GM12878 (cell line): ENCODE measurements around the gene HNRNPCL4.
"Not testable (repeated sequence)": the region's sequence is repeated elsewhere in the genome, so short reads cannot be mapped to it uniquely, and the experiment has no call there.

Experiments
- CEBPB ChIP-seq, 2 experiments: fragments of 150-350 bp in 1 of 2; IDR thresholded peaks; 2 replicates each; pipeline ENCODE4 v1.6.1; 2012 to 2014; ENCODE audit warnings: low read depth in 2 of 2, low read length in 2 of 2, borderline replicate concordance in 1 of 2, inconsistent platforms in 1 of 2
- CREB1 ChIP-seq: IDR thresholded peaks from 2 replicates; pipeline ENCODE4 v1.6.1; 2012; ENCODE audit warnings: low read depth, mild to moderate bottlenecking, inconsistent platforms
- EP300 ChIP-seq, 2 experiments: fragments of 150-350 bp in 1 of 2; IDR thresholded peaks; 2 replicates each; pipeline ENCODE4 v1.6.1; 2011 to 2012; ENCODE audit warnings: low read depth in 2 of 2, low read length in 2 of 2, borderline replicate concordance in 1 of 2, improper control_type of control experiment in 1 of 2, inconsistent platforms in 1 of 2; ENCODE audit not compliant: control insufficient read depth in 1 of 2
- MTA3 ChIP-seq: IDR thresholded peaks from 2 replicates; pipeline ENCODE4 v1.6.1; 2012; ENCODE audit warnings: low read length, inconsistent platforms, borderline replicate concordance
- NBN ChIP-seq: fragments of 450-650 bp; IDR thresholded peaks from 2 replicates; pipeline ENCODE4 v1.6.1; 2016
- POLR2A ChIP-seq: IDR thresholded peaks from 2 replicates; pipeline ENCODE4 v1.6.1; 2011; ENCODE audit warnings: low read depth, mild to moderate bottlenecking, low read length
- RAD21 ChIP-seq: IDR thresholded peaks from 2 replicates; pipeline ENCODE4 v1.6.1; 2011; ENCODE audit warnings: mild to moderate bottlenecking, low read depth, low read length, moderate library complexity; ENCODE audit not compliant: insufficient read depth
- SRF ChIP-seq, 2 experiments: IDR thresholded peaks; 2 replicates each; pipeline ENCODE4 v1.6.1; 2011; ENCODE audit warnings: low read depth in 2 of 2, low read length in 2 of 2, mild to moderate bottlenecking in 1 of 2, moderate library complexity in 1 of 2
- TCF3 ChIP-seq: IDR thresholded peaks from 2 replicates; pipeline ENCODE4 v1.6.1; 2012; ENCODE audit warnings: low read depth, mild to moderate bottlenecking, low read length, borderline replicate concordance; ENCODE audit not compliant: insufficient read depth
- ZNF274 ChIP-seq: IDR thresholded peaks from one replicate; pipeline ENCODE4 v1.8.0; 2011; ENCODE audit not compliant: insufficient read length, insufficient read depth
- TF ChIP-seq, protein P1 (sequence below), 3 experiments: IDR thresholded peaks in 2 of 3; conservative IDR thresholded peaks in 1 of 3; 2 replicates each; pipeline ENCODE4 v1.5.1; 2011; ENCODE audit warnings: low read depth in 3 of 3, low read length in 3 of 3, mild to moderate bottlenecking in 3 of 3, control low read depth in 2 of 3, moderate library complexity in 2 of 3, inconsistent platforms in 1 of 3, mixed read lengths in 1 of 3; ENCODE audit not compliant: control insufficient read depth in 2 of 3, insufficient read depth in 1 of 3; ENCODE audit errors: extremely low read depth in 1 of 3
- TF ChIP-seq, protein P2 (sequence below): fragments of 450-650 bp; formaldehyde crosslinking; IDR thresholded peaks from 2 replicates; pipeline ENCODE4 v1.4.0; 2022; ENCODE audit warnings: mild to moderate bottlenecking, moderate library complexity
- TF ChIP-seq, protein P3 (sequence below): fragments of 450-650 bp; IDR thresholded peaks from 2 replicates; pipeline ENCODE4 v1.6.1; 2018; ENCODE audit warnings: mild to moderate bottlenecking, low read depth, moderate library complexity; ENCODE audit not compliant: partially characterized antibody

DNA sequence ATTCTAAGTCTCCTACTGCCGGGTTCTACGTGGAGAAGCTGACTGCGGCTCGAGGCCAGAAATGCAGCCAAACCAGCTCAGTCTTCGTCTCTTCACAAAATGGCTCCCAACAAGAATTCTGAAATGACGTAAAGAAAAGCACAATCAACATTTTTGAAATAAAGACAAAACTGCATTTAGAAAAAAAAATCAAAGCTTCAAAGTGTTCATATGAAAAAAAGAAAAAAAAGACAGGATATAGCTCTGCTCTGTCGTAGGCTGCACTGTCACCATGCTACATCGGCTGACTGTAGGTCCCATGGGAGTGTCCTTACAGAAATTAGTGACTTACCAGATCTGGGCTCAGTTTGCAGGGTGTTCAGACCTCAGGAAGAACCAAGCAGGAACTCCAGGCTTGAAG is at the start of gene HNRNPCL4:
- not testable (repeated sequence) for TF ChIP-seq SRF (IDR thresholded peaks at IDR 0.05; ENCODE audit: low read depth in 2 of 2, low read length in 2 of 2); CEBPB (IDR thresholded peaks at IDR 0.05; ENCODE audit: borderline replicate concordance in 1 of 2, low read depth in 2 of 2, low read length in 2 of 2); POLR2A; CREB1; ZNF274; MTA3; TCF3; EP300 (IDR thresholded peaks at IDR 0.05; ENCODE audit: borderline replicate concordance in 1 of 2, control insufficient read depth in 1 of 2, low read depth in 2 of 2, low read length in 2 of 2); RAD21; NBN
- TF ChIP-seq, protein P1, sequence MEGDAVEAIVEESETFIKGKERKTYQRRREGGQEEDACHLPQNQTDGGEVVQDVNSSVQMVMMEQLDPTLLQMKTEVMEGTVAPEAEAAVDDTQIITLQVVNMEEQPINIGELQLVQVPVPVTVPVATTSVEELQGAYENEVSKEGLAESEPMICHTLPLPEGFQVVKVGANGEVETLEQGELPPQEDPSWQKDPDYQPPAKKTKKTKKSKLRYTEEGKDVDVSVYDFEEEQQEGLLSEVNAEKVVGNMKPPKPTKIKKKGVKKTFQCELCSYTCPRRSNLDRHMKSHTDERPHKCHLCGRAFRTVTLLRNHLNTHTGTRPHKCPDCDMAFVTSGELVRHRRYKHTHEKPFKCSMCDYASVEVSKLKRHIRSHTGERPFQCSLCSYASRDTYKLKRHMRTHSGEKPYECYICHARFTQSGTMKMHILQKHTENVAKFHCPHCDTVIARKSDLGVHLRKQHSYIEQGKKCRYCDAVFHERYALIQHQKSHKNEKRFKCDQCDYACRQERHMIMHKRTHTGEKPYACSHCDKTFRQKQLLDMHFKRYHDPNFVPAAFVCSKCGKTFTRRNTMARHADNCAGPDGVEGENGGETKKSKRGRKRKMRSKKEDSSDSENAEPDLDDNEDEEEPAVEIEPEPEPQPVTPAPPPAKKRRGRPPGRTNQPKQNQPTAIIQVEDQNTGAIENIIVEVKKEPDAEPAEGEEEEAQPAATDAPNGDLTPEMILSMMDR (IDR thresholded peaks at IDR 0.05 in 2 of 3, conservative IDR thresholded peaks at IDR 0.05 in 1 of 3; ENCODE audit: control insufficient read depth in 2 of 3, extremely low read depth in 1 of 3, insufficient read depth in 1 of 3, low read depth in 3 of 3, low read length in 3 of 3), result not testable (repeated sequence)
- TF ChIP-seq, protein P2, sequence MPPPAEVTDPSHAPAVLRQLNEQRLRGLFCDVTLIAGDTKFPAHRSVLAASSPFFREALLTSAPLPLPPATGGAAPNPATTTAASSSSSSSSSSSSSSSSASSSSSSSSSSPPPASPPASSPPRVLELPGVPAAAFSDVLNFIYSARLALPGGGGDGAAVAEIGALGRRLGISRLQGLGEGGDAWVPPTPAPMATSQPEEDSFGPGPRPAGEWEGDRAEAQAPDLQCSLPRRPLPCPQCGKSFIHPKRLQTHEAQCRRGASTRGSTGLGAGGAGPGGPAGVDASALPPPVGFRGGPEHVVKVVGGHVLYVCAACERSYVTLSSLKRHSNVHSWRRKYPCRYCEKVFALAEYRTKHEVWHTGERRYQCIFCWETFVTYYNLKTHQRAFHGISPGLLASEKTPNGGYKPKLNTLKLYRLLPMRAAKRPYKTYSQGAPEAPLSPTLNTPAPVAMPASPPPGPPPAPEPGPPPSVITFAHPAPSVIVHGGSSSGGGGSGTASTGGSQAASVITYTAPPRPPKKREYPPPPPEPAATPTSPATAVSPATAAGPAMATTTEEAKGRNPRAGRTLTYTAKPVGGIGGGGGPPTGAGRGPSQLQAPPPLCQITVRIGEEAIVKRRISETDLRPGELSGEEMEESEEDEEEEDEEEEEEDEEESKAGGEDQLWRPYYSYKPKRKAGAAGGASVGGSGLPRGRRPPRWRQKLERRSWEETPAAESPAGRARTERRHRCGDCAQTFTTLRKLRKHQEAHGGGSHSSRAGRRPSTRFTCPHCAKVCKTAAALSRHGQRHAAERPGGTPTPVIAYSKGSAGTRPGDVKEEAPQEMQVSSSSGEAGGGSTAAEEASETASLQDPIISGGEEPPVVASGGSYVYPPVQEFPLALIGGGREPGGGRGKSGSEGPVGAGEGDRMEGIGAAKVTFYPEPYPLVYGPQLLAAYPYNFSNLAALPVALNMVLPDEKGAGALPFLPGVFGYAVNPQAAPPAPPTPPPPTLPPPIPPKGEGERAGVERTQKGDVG (CRISPR knock-in tag), result not testable (repeated sequence)
- TF ChIP-seq, protein P3, sequence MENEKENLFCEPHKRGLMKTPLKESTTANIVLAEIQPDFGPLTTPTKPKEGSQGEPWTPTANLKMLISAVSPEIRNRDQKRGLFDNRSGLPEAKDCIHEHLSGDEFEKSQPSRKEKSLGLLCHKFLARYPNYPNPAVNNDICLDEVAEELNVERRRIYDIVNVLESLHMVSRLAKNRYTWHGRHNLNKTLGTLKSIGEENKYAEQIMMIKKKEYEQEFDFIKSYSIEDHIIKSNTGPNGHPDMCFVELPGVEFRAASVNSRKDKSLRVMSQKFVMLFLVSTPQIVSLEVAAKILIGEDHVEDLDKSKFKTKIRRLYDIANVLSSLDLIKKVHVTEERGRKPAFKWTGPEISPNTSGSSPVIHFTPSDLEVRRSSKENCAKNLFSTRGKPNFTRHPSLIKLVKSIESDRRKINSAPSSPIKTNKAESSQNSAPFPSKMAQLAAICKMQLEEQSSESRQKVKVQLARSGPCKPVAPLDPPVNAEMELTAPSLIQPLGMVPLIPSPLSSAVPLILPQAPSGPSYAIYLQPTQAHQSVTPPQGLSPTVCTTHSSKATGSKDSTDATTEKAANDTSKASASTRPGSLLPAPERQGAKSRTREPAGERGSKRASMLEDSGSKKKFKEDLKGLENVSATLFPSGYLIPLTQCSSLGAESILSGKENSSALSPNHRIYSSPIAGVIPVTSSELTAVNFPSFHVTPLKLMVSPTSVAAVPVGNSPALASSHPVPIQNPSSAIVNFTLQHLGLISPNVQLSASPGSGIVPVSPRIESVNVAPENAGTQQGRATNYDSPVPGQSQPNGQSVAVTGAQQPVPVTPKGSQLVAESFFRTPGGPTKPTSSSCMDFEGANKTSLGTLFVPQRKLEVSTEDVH, result not testable (repeated sequence)
